ENCODE data around the gene PAX2. TPM values are rescaled to one million over a fixed set of nuclear protein-coding genes. Genes with fewer than 3 reads are reported as not detected.

Gene PAX2
- total RNA-seq, 1 experiment from 2014 or later: not detected

DNA sequence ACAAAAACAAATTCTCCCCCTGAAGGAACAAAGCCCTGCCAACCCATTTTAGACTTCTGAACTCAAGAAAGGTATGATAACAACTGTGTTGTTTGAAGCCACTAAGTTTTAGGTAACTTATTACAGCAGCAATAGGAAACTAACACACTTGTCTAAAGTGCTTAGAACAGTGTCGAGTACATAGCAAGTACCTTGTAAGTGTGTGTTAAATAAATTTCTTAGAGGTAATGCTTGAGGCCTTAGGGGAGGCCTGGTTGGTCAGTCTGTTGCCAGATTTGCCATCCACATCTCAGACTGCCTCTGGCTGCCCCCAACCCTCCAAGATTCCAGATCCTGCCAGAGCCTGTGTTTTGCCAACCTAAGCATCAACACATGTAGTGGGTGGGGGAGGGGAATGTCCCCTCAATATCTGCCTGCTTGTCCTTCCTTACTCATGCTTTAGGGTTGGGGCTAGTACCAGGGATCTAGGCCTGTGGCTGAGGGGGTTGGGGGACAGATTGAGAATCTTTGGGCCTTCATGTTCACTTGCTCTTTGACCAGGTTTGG is 27.1 kb upstream of the PAX2 start:
- in situ Hi-C loops (cut with HindIII; ENCODE audit: low pct_unique_long_range_greater_than_20kb, low sequenced_read_pairs): no loop called here
- no peak for DNase-seq (ENCODE audit: low read depth, low spot score)

DNA sequence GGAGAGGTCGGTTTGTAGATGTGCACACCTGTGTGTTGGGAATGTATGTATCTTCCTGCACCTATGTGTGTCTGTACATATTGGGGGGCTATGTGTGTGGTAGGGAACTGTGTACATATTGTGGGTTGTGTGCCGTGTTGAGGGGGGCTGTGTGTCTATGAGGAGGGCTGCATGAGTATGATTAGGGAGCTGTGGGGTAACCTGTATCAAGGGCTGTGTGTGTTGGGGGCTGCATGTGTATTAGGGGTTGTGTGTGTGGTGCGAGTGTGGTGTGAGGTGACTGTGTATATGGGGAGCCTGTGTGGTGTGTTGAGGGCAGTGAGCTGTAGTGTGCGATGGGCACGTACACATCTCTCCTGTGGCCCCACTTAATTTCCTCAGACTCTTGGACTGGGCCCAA is 22.2 kb upstream of the PAX2 start:
- in situ Hi-C loops (cut with HindIII; ENCODE audit: low pct_unique_long_range_greater_than_20kb, low sequenced_read_pairs): no loop called here
- no peak for DNase-seq (ENCODE audit: low read depth, low spot score)

DNA sequence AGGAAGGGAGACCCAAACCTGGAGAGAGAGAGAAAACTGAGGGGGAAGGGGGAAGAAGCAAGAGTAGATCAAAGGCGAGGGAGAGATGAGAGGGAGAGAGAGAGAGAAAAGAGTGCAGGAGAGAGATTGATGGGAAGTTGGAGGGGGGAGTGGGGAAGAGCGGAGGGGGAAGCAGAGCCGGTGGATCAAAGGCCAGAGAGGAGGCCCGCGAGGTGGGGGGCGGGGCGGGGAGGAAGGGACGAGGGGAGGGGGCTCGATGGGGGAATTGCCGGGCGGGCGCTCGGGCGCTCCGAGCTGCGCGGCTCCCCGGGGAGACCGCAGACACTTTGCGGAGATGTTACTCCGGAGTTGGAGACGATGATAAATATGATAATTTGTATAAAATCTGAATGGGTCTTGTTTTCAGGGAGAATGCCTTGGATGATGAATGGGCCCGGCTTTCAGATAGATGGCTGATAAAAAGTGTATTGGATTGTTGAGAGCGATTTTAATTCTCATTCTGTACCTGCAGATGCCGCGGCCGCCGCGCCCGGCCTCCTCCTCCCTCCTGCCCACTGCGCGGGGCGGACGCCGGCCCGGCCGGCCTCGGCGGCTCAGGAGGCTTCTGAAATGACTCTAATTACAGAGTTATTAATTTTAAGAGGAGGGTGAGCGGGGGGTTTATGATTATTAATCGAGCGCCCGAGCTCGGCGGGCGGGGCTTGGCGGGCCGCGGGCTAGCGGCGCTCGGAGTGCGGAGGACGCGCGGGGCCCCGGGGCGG is 21.4 kb upstream of the PAX2 start:
- in situ Hi-C loops (cut with HindIII; ENCODE audit: low pct_unique_long_range_greater_than_20kb, low sequenced_read_pairs): no loop called here
- DNase-seq (ENCODE audit: low read depth, low spot score): no peak

DNA sequence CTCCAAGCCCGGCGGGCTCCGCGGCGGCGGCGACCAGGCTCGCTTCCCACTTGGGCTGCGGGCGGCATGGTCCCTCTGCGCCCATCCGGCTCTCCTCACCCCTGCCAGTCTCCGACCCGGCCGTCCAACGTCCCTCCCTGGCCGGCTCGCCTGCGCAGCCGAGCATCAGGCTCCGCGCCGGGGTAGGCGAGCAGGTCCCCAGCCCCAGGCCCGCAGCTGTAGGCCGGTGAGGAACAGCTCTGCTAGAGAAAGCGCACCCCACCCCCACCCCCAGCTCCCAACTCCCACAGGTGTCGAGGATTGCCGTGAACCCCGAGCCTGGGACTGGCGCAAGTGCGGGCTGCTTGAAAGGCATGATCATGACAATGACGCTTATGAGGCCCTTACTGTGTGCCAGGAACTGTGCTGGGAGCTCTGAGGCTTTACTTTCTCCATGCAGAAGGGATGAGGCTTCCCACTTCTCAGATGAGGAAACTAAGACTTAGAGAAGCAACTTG is 20.8 kb upstream of the PAX2 start:
- in situ Hi-C loops (cut with HindIII; ENCODE audit: low pct_unique_long_range_greater_than_20kb, low sequenced_read_pairs): no loop called here
- no peak for DNase-seq (ENCODE audit: low read depth, low spot score)

DNA sequence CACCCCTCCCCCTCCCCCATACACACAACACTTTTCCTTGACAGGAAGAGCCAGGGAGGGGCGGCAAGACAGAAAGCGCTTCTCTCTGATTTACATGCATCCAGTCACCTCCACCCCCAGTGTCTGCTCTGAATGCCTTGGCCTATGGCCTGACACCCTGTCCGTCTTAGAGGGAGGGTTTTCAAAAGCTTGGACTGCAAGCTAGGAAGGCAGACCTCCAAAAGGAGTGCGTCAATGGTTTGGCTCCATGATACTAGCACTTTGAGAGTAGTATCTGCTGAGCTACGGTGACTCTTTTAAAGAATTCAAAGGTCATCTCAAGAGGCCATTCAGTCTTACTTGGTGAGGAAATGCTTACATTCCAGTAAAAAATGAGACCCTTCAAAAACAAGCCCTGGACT is 20.3 kb upstream of the PAX2 start:
- in situ Hi-C loops (cut with HindIII; ENCODE audit: low pct_unique_long_range_greater_than_20kb, low sequenced_read_pairs): no loop called here
- DNase-seq (ENCODE audit: low read depth, low spot score): no peak

DNA sequence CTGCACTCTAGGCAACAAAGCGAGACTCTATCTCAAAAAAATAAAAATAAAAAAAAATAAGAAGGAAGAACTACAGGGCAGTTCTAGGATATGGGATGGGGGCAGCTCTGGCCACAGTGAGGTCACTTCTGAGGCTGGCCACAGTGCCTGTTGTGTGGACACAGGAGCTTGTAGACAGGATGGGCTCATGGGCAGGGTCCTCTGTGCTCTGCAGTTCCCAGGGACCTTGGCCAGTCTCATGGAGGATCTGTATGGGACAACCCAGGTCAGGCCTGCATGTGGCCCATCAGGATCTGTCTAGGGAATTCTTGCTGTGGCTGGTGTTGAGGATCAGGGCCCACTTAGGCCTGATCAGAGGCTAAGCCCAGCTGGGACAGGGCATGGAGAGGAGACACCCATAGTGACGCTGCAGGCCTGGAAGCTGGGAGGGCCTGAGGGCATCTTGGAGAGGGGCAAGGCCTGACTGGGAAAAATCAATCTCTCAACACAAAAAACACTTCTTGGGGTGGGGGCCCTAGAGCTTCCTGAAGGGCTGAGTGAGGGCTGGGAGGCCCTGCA is 19.4 kb upstream of the PAX2 start:
- in situ Hi-C loops (cut with HindIII; ENCODE audit: low pct_unique_long_range_greater_than_20kb, low sequenced_read_pairs): no loop called here
- DNase-seq (ENCODE audit: low read depth, low spot score): no peak

DNA sequence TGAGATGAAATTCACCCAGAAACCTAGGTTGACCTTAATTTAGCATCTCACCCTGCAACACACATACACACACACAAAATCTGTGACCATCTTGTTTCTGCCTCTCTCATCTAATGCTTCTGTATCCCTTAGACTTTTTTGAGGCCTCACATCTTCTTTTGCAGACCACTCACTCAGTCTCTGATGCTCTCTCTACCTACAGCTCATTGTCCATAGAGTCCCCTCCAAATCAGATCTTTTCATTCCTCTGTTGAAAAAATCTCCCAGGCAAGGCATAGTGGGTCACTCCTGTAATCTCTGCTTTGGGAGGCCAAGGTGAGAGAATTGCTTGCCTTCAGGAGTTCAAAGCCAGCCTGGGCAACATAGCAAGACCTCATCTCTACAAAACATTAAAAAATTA is 17.6 kb upstream of the PAX2 start:
- no peak for DNase-seq (ENCODE audit: low read depth, low spot score)
- in situ Hi-C loops (cut with HindIII; ENCODE audit: low pct_unique_long_range_greater_than_20kb, low sequenced_read_pairs): no loop called here

DNA sequence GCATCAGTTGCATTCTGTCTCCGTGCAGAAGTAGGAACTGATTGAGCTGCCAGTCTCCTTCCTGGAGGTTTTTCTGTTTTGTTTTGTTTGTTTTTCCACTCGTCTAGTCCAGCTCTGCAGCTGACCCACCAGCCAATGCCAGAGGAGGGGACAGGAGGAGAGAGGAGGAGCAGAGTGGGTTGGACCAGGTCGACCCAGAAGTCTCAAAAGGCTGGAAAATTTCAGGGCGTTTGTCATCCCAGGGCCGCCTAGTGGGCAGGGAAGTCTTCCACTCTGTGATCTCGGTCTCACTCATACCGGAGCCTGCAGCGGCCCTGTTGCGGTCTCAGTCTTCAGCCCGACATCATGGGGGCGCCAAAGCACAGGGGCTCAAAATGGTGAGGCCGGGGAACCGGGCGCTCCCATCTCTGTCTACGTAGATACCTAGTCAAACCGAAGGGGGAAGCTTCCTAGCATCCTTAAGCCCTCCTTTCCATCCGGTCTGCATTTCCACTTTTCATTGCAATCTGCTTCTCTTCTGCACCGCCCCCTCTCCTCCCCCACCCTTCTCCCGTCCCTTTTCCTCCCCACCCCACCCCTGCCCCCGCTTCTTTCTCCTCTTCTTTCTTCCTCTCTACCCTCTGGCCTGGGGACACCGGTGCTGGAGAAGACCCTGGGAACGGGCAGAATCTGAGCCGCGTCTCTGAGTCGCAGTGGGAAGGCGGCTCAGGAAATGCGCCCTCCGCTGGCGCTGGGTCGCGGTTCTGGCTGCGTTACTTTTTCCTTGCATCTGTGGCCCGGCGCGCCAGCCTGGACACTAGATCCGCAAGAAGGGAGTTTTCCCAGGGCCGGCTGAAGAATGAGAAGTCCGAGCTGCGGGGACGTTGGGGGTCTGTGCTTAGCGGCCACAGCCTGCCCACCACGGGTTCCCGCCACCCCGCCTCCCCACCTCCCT is 16.2 kb upstream of the PAX2 start:
- in situ Hi-C loops (cut with HindIII; ENCODE audit: low pct_unique_long_range_greater_than_20kb, low sequenced_read_pairs): no loop called here

DNA sequence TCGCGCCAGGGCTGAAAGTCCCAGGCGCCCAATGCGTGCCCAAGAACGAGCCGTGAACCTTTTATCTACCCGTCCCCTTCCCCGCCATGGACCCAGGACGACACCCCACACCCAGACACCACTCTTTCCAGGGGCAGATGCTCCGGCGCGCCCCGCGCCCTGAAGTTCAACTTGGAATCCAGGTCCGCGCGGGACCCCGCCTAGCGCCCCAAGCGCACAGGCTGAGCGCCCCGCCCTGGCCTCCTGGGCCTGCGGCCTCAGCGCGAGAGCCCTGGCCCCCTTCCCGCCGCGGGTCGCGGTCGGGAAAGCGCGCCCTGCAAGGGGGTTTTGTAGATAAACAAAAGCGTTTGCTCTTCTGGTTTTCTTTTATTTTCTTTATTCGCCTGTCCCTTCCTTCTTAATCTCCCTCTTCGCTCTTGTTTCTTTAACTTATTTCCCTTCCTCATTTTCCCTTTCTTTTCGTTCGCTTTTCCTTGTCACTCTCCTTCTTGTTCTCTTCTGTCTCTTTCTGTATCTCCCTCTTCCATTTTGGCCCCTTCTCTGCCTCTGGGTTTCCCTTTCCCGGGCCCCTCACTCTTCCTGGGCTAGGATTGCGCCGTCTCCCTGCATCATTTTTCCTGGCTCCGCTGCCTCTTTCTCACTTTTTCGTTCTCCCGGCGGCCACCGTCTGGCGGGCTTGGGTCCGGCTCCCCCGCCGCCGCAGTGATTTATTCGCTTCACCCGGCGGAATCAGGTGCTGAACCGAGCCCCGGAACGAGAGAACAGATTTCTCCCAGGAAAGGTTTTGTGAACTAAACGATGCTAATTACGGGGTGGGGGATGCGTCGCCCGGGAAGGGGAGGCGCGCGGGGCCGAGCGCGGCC is 15.3 kb upstream of the PAX2 start:
- in situ Hi-C loops (cut with HindIII; ENCODE audit: low pct_unique_long_range_greater_than_20kb, low sequenced_read_pairs): no loop called here
- DNase-seq (ENCODE audit: low read depth, low spot score): no peak

More for the DNA sequence above, 16.2 kb upstream of the PAX2 start:
- peak; percentile 67 for DNase-seq (ENCODE audit: low read depth, low spot score)

DNA sequence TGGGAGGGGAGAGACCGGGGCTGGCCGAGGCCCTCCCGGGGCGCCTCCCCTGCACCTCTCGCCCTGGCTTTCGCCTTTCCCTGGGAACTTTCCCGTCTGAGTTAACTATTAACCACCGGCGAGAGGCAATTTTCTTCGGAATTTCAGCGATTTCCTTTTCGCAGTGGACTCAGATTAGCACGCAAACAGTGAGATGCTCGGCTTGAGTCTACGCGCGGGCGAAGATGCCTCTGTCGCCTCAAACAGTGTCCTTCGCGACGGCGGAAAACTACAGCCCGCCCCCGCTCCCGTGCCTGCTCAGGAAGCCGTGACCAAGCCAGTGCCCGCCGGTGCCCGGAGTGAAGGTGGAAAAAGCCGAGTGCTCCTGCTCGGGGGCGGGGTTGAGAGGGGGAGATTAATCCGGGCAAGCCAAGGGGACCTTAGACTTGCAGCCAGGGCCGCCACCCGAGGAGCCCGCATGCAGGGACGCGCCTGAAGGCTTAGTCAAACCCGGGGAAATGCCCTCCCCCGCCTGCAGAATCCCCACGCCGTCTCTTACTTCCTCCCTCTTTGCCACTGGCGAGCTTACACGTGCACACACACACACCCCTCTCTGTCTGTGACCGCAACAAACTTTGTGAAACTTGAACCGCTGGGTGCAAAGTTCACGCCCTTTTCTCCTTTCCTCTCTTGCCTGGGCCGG is 14.5 kb upstream of the PAX2 start:
- DNase-seq (ENCODE audit: low read depth, low spot score): no peak

DNA sequence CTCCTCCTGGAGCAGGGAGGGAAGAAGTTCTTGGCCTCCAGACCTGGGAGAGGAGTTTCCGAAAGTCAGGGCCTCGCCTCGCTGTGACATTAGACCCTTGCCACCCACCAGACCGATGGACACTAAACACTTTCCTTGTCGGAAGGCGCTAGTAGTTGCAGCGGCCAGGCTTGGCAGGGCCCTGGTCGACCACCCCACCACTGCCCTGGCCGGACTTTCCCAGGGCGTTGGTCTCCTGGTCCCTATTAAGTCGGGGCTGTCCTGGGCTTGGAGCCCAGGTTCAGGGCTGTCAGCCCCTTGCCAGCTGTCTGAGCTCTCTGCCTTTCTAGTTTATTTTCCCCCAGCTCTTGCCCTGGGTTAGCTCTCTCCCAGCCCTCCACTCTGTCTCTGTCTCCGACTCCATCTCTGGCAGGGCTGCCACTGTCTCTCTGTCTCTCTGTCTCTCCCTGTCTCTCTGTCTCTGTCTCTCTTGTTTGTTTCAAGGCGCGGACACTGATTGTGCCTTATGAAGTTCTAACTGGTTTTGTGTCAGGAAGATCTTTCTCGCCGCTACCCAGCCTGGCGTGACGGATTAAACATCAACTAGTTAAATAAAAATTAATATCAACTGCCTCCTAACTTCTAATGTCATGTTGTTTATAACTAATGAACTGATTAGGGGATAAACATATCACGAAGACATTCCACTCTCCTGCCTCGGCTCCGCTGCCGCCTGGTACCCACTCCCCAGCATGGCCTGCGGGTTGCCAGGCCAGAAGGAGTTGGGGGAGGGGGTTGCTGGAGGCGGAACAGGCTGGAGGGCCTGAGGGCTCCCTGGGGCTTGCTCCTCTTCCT is 13.8 kb upstream of the PAX2 start:
- no peak for DNase-seq (ENCODE audit: low read depth, low spot score)
- in situ Hi-C loops (cut with HindIII; ENCODE audit: low pct_unique_long_range_greater_than_20kb, low sequenced_read_pairs): no loop called here

More for the DNA sequence above, 14.5 kb upstream of the PAX2 start:
- in situ Hi-C loops (cut with HindIII; ENCODE audit: low pct_unique_long_range_greater_than_20kb, low sequenced_read_pairs): no loop called here

DNA sequence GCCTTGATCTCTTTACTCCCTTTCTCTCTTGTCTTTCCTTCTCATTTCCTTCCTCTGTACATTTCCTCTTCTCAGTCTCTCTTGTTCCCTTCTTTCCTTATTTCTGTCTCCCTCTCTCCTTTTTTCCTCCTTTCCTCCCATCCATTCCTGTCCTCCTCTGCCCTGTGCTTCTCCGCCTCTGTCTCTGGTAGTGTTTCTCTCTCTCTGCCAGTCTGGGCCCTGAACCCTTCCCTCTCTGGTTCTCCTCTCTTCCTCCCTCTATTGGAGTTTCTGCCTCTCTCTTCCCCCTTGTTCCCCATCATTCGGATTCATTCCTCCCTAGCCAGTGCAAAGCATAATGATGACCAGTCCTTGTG is 13.2 kb upstream of the PAX2 start:
- in situ Hi-C loops (cut with HindIII; ENCODE audit: low pct_unique_long_range_greater_than_20kb, low sequenced_read_pairs): no loop called here
- DNase-seq (ENCODE audit: low read depth, low spot score): no peak

DNA sequence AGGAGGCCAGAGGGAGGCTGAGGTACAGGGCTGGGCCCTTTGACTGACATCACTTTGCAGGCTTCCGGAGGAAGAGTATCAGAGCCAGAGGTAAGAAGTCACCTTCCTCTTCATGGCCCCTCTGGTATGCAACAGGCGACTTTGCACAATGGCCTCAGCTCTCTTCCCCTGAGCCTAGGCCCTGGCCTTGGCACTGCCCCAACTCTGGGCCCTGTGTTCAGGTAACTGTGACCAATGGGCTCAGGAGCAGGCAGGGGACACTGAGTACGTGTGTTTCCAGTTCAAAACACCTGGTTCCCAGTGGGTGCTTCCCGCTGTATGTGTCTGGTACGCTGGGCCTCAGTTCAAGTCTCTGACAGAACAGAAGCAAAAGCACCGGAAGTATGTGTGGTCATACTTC is 12.1 kb upstream of the PAX2 start:
- in situ Hi-C loops (cut with HindIII; ENCODE audit: low pct_unique_long_range_greater_than_20kb, low sequenced_read_pairs): no loop called here
- no peak for DNase-seq (ENCODE audit: low read depth, low spot score)

DNA sequence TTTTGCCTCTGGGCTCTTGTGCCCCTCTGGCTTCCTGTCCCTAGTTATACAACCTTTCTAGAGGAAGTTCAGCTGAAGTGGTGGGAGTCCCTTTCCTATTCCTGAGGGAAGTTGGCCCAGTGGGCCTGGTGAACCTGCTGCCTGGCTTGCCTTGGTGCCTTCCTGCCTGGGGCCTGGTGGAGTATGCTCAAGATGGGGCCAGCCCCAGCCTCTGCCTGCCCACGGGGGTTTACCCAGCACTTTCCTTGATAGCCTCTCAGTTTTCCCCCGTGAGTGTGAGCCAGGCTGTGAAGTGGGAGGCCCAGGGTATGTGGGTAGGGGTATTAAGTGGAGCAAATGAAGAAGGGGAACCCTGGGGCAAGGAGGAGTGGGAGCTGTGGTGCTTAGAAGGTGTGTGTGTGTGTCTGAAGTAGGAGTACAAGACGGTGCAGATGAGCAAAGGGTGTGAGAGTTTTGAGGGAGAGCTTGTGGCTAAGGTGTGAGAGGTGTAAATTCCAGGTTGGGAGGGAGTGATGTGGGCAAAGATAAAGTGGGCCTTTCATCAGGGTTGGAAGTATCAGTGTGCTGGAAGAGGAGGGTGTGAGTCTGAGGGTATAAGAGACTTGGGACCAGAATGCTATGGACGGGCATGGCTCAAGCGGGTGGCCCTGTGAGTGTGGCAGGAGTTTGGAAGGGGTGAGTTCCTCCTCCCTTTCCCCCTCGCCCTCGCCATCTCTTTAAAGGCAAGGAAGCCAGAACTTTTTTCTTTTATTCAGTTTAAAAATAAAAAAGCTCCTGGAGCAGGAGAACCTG is 10.9 kb upstream of the PAX2 start:
- in situ Hi-C loops (cut with HindIII; ENCODE audit: low pct_unique_long_range_greater_than_20kb, low sequenced_read_pairs): no loop called here
- no peak for DNase-seq (ENCODE audit: low read depth, low spot score)

DNA sequence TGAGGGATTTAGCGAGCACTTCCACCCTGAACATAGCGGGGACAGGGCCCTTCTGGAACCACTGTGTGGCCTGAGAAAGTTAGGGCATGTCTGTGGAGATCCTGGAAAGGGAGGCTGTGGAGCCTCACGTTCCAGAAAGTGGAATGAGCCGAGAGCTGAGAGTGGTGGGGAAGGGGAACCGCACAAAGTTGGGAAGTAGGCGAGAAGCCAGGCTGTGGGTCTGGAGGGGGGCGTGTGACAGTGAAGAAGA is 10.4 kb upstream of the PAX2 start:
- in situ Hi-C loops (cut with HindIII; ENCODE audit: low pct_unique_long_range_greater_than_20kb, low sequenced_read_pairs): no loop called here
- no peak for DNase-seq (ENCODE audit: low read depth, low spot score)
